CD14-positive monocyte (primary cell): ENCODE measurements around the gene FCRLA. TPM values are rescaled to one million over a fixed set of nuclear protein-coding genes. Genes with fewer than 3 reads are reported as not detected.

Source experiments
- DNase-seq, 3 donors: peaks; one replicate each; pipeline ENCODE4 v3.0.0-alpha.2; 2011 to 2022
- H2AFZ ChIP-seq: 2 replicates; pipeline ENCODE4 v1.6.0; 2012; ENCODE audit warnings: mild to moderate bottlenecking, low read depth, low read length, inconsistent platforms; ENCODE audit not compliant: insufficient read depth, poor library complexity, severe bottlenecking
- H3K27ac ChIP-seq, 2 donors: 1 replicate in 1 of 2; 2 replicates in 1 of 2; pipeline ENCODE4 v1.5.1; 2012 to 2013; ENCODE audit warnings: low read length in 2 of 2, control low read depth in 1 of 2, inconsistent platforms in 1 of 2, low read depth in 1 of 2, mild to moderate bottlenecking in 1 of 2
- H3K27me3 ChIP-seq, 2 donors: one replicate each; pipeline versions ENCODE4 v1.6.0 to v1.6.1; 2011 to 2013; ENCODE audit warnings: low read length in 2 of 2; ENCODE audit not compliant: control insufficient read depth in 2 of 2, insufficient read depth in 2 of 2
- H3K36me3 ChIP-seq, 2 donors: replicated peaks in 1 of 2; 1 replicate in 1 of 2; 2 replicates in 1 of 2; pipeline versions ENCODE4 v1.5.1 to v1.6.1; 2012 to 2013; ENCODE audit warnings: low read length in 2 of 2, control low read depth in 1 of 2, inconsistent platforms in 1 of 2, mild to moderate bottlenecking in 1 of 2; ENCODE audit not compliant: insufficient read depth in 2 of 2, control insufficient read depth in 1 of 2
- H3K4me1 ChIP-seq, 2 donors: 1 replicate in 1 of 2; 2 replicates in 1 of 2; pipeline versions ENCODE4 v1.5.1 to v1.6.1; 2012 to 2013; ENCODE audit warnings: low read length in 2 of 2, control low read depth in 1 of 2, inconsistent platforms in 1 of 2, mild to moderate bottlenecking in 1 of 2, moderate library complexity in 1 of 2; ENCODE audit not compliant: insufficient read depth in 2 of 2, control insufficient read depth in 1 of 2
- H3K4me2 ChIP-seq: replicated peaks from 2 replicates; pipeline ENCODE3; 2012; ENCODE audit warnings: low read length, moderate library complexity, mild to moderate bottlenecking; ENCODE audit not compliant: poor library complexity, severe bottlenecking; ENCODE audit errors: extremely low read depth
- H3K4me3 ChIP-seq, 3 experiments: fragments of 200-600 bp in 1 of 3; sonication (generic) in 1 of 3; replicated peaks in 1 of 3; 1 replicate in 2 of 3; 2 replicates in 1 of 3; pipeline ENCODE4 v1.5.1; 2011 to 2013; ENCODE audit warnings: low read length in 3 of 3, mild to moderate bottlenecking in 3 of 3, control low read depth in 2 of 3, low read depth in 2 of 3, inconsistent platforms in 1 of 3, moderate library complexity in 1 of 3
- H3K79me2 ChIP-seq: 2 replicates; pipeline ENCODE4 v1.6.0; 2012; ENCODE audit warnings: mild to moderate bottlenecking, control low read depth, inconsistent platforms, low read length, moderate library complexity; ENCODE audit not compliant: insufficient read depth
- H3K9ac ChIP-seq: 2 replicates; pipeline ENCODE4 v1.6.0; 2017; ENCODE audit warnings: low read length, mild to moderate bottlenecking; ENCODE audit not compliant: insufficient read depth, poor library complexity, severe bottlenecking
- H3K9me3 ChIP-seq, 2 donors: replicated peaks in 1 of 2; 1 replicate in 1 of 2; 2 replicates in 1 of 2; pipeline versions ENCODE4 v1.5.1 to v1.6.1; 2012 to 2013; ENCODE audit warnings: low read length in 2 of 2, control low read depth in 1 of 2; ENCODE audit not compliant: control insufficient read depth in 1 of 2, insufficient read depth in 1 of 2
- H4K20me1 ChIP-seq: 2 replicates; pipeline ENCODE4 v1.6.0; 2012; ENCODE audit warnings: mild to moderate bottlenecking, low read length, control low read depth, moderate library complexity; ENCODE audit not compliant: insufficient read depth
- H3K27ac Mint-ChIP-seq, 7 donors: one replicate each; pipeline ENCODE4 v1.8.0; 2020; ENCODE audit warnings: mild to moderate bottlenecking in 7 of 7, mixed read lengths in 7 of 7, moderate library complexity in 6 of 7, inconsistent platforms in 2 of 7
- H3K27me3 Mint-ChIP-seq, 3 donors: one replicate each; pipeline ENCODE4 v1.8.0; 2021 to 2022; ENCODE audit warnings: low read depth in 3 of 3, mild to moderate bottlenecking in 3 of 3, mixed read lengths in 3 of 3, moderate library complexity in 3 of 3, inconsistent platforms in 1 of 3
- H3K36me3 Mint-ChIP-seq, 2 donors: one replicate each; pipeline ENCODE4 v1.8.0; 2020; ENCODE audit warnings: mixed read lengths in 2 of 2, inconsistent platforms in 1 of 2, mild to moderate bottlenecking in 1 of 2
- H3K4me1 Mint-ChIP-seq: one replicate; pipeline ENCODE4 v1.8.0; 2020; ENCODE audit warnings: mild to moderate bottlenecking, mixed read lengths
- H3K4me3 Mint-ChIP-seq, 2 donors: one replicate each; pipeline ENCODE4 v1.8.0; 2020; ENCODE audit warnings: mild to moderate bottlenecking in 2 of 2, mixed read lengths in 2 of 2, moderate library complexity in 1 of 2
- H3K9me3 Mint-ChIP-seq, 7 donors: one replicate each; pipeline ENCODE4 v1.8.0; 2020 to 2022; ENCODE audit warnings: mixed read lengths in 7 of 7, mild to moderate bottlenecking in 6 of 7, moderate library complexity in 6 of 7, inconsistent platforms in 2 of 7
- WGBS: methylation state at CpG from one replicate; pipeline ENCODE4 v1.1.5; 2013; ENCODE audit warnings: missing lambda C conversion rate; ENCODE audit not compliant: insufficient coverage; 5-methylcytosine and 5-hydroxymethylcytosine counted together
- intact Hi-C, 2 donors: fragments of 100-400 bp; cut with micrococcal nuclease; formaldehyde crosslinking; loops; one replicate each; pipeline versions ENCODE4 v1.15.0 to v1.15.1; 2023
- polyA plus RNA-seq, 3 donors: library from polyadenylated mRNA; depleted of rRNA in 1 of 3; unstranded in 2 of 3; stranded (reverse) in 1 of 3; fragments of 300-500 nt in 2 of 3; fragments of >200 nt in 1 of 3; fragmentation: Illumina TruSeq in 2 of 3; gene quantifications; 1 replicate in 2 of 3; 2 replicates in 1 of 3; pipeline ENCODE4 v1.2.3, GENCODE V29; 2012 to 2021
- TF ChIP-seq, protein P1 (sequence below): fragments of 200-600 bp; IDR thresholded peaks from one replicate; pipeline ENCODE4 v1.8.0; 2022; ENCODE audit warnings: antibody characterized with exemption, mild to moderate bottlenecking

The FCRLA gene
- polyA plus RNA-seq, 3 donors: 0.28 to 0.51 (median 0.39) TPM

- peak overlapping the region in 1 of 2 donors; percentile 37 for H3K4me3 Mint-ChIP-seq
- H4K20me1 ChIP-seq: no peaks in the 10 kb centered on the region
- 17% methylated on average over 1 of the region's 3 CpGs for WGBS
- H3K9ac ChIP-seq: no peak overlapping the region
- H3K4me2 ChIP-seq: no peak overlapping the region
- intact Hi-C loops: no loop called here
- H3K79me2 ChIP-seq: no peaks in the 10 kb centered on the region
- H3K4me1 ChIP-seq: no peaks in the 10 kb centered on the region
- H3K27me3 Mint-ChIP-seq: peaks cover 59 to 75% (median 60%) of the 10 kb centered on the region in 3 donors
- no peak overlapping the region for H3K27ac Mint-ChIP-seq
- no peak overlapping the region for H3K4me3 ChIP-seq
- H2AFZ ChIP-seq: no peak overlapping the region
- TF ChIP-seq, protein P1, sequence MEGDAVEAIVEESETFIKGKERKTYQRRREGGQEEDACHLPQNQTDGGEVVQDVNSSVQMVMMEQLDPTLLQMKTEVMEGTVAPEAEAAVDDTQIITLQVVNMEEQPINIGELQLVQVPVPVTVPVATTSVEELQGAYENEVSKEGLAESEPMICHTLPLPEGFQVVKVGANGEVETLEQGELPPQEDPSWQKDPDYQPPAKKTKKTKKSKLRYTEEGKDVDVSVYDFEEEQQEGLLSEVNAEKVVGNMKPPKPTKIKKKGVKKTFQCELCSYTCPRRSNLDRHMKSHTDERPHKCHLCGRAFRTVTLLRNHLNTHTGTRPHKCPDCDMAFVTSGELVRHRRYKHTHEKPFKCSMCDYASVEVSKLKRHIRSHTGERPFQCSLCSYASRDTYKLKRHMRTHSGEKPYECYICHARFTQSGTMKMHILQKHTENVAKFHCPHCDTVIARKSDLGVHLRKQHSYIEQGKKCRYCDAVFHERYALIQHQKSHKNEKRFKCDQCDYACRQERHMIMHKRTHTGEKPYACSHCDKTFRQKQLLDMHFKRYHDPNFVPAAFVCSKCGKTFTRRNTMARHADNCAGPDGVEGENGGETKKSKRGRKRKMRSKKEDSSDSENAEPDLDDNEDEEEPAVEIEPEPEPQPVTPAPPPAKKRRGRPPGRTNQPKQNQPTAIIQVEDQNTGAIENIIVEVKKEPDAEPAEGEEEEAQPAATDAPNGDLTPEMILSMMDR: no peak
- H3K9me3 Mint-ChIP-seq: peaks cover 0 to 3% (median 0%) of the 10 kb centered on the region in 7 donors
- H3K9me3 ChIP-seq: no peaks in the 10 kb centered on the region
- peaks cover 0 to 1% of the 10 kb centered on the region in 2 donors for H3K36me3 Mint-ChIP-seq
- DNase-seq: no peak
- H3K4me1 Mint-ChIP-seq: no peaks in the 10 kb centered on the region
- no peak overlapping the region for H3K27ac ChIP-seq
- H3K36me3 ChIP-seq: no peaks in the 10 kb centered on the region
- H3K27me3 ChIP-seq: peaks cover 39 to 71% of the 10 kb centered on the region in 2 donors
These were observed 28.5 kb upstream of the FCRLA start for GRCh38 chr1:161678500-161678899.

DNA sequence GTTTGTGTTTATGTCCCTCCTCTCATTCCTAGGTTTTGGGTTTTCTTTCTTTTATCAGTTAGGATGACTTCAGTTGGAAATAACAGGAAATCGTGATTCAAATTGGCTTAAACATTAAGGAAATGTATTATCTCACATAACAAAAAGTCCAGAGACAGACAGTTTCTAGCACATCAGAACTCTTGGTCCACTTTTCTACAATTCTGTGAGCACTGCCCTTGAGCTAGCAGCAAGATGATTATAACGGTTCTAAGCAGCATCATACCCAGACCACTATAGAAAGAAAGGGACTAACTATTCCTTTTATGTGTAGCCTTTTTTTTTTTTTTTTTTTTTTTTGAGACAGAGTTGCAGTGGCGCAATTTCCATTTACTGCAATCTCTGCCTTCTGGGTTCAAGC is 25.1 kb upstream of the FCRLA start:
- no peak overlapping the region for H3K27ac Mint-ChIP-seq
- intact Hi-C loops: no loop called here
- Histone ChIP-seq H3K36me3 (no peaks in the 10 kb centered on the region), H3K9ac (no peak overlapping the region), H3K4me1 (no peaks in the 10 kb centered on the region), H3K4me3 (no peak overlapping the region), H3K79me2 (no peaks in the 10 kb centered on the region), H3K27me3 (peaks cover 45 to 79% of the 10 kb centered on the region in 2 donors), H4K20me1 (no peaks in the 10 kb centered on the region), H2AFZ (no peak overlapping the region), H3K27ac (no peak overlapping the region), H3K9me3 (no peaks in the 10 kb centered on the region), H3K4me2 (no peak overlapping the region)
- WGBS: no CpG with 5 or more reads among the region's 3 CpGs
- H3K9me3 Mint-ChIP-seq: peaks cover 0 to under 1% (median 0%) of the 10 kb centered on the region in 7 donors
- TF ChIP-seq, protein P1: no peak
- no peak for DNase-seq
- peaks cover 64 to 75% (median 65%) of the 10 kb centered on the region in 3 donors for H3K27me3 Mint-ChIP-seq
- H3K4me1 Mint-ChIP-seq: no peaks in the 10 kb centered on the region
- H3K4me3 Mint-ChIP-seq: peak overlapping the region in 1 of 2 donors; percentile 67
- H3K36me3 Mint-ChIP-seq: peaks cover 0 to 1% of the 10 kb centered on the region in 2 donors
